GM12875 (cell line): ENCODE data around the gene TNFRSF14.

Experiments
- H3K4me3 ChIP-seq: one replicate; pipeline ENCODE4 v1.5.1; 2011; ENCODE audit warnings: low read depth, low read length, control low read depth
- TF ChIP-seq, protein P1 (sequence below): IDR thresholded peaks from 2 replicates; pipeline ENCODE4 v1.5.1; 2011; ENCODE audit warnings: low read depth, mild to moderate bottlenecking, control low read depth, inconsistent platforms, low read length, moderate library complexity, borderline replicate concordance; ENCODE audit not compliant: insufficient read depth

Gene TNFRSF14

GRCh38 chr1:2510366-2511155 is 45.6 kb upstream of the TNFRSF14 start:
- TF ChIP-seq, protein P1, sequence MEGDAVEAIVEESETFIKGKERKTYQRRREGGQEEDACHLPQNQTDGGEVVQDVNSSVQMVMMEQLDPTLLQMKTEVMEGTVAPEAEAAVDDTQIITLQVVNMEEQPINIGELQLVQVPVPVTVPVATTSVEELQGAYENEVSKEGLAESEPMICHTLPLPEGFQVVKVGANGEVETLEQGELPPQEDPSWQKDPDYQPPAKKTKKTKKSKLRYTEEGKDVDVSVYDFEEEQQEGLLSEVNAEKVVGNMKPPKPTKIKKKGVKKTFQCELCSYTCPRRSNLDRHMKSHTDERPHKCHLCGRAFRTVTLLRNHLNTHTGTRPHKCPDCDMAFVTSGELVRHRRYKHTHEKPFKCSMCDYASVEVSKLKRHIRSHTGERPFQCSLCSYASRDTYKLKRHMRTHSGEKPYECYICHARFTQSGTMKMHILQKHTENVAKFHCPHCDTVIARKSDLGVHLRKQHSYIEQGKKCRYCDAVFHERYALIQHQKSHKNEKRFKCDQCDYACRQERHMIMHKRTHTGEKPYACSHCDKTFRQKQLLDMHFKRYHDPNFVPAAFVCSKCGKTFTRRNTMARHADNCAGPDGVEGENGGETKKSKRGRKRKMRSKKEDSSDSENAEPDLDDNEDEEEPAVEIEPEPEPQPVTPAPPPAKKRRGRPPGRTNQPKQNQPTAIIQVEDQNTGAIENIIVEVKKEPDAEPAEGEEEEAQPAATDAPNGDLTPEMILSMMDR: no peak
- H3K4me3 ChIP-seq: no peak overlapping the region

GRCh38 chr1:2512862-2513421 is 43.2 kb upstream of the TNFRSF14 start:
- TF ChIP-seq, protein P1: no peak

DNA sequence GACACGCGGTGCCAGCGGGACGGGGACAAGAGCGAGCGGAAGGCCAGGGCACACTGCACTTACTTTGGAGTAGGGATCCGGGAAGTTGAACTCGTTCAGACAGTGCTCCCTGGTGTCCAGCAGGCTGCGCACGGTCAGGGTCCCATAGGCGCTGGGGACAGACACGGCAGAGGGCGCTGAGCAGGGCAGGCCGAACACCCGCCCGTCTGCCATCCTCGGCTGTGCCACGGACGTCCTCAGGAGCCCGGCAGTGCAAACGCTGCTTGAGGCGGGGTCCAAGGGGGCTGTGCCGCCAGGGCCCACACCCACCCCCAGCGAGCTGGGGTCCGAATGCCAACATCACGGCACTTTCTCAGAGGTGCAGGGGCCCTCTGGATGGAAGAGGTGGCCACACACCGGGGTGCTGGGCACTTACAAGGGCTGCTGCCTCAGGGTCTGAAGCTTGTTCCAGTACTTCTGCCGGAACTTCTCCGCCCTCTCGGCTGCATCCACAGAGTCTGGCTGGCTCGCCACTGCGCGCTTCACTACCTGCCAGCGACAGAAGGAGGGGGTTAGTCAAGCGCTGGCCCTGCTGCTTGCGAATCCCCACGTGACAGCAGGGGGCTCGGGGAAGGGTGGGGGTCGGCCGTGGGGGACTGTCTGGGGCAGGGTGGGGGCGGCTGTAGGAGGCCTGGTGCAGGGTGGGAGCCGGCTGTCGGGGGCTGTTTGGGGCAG is 42.1 kb upstream of the TNFRSF14 start:
- TF ChIP-seq, protein P1: no peak

More at GRCh38 chr1:2512862-2513421, 43.2 kb upstream of the TNFRSF14 start:
- H3K4me3 ChIP-seq: no peak overlapping the region

DNA sequence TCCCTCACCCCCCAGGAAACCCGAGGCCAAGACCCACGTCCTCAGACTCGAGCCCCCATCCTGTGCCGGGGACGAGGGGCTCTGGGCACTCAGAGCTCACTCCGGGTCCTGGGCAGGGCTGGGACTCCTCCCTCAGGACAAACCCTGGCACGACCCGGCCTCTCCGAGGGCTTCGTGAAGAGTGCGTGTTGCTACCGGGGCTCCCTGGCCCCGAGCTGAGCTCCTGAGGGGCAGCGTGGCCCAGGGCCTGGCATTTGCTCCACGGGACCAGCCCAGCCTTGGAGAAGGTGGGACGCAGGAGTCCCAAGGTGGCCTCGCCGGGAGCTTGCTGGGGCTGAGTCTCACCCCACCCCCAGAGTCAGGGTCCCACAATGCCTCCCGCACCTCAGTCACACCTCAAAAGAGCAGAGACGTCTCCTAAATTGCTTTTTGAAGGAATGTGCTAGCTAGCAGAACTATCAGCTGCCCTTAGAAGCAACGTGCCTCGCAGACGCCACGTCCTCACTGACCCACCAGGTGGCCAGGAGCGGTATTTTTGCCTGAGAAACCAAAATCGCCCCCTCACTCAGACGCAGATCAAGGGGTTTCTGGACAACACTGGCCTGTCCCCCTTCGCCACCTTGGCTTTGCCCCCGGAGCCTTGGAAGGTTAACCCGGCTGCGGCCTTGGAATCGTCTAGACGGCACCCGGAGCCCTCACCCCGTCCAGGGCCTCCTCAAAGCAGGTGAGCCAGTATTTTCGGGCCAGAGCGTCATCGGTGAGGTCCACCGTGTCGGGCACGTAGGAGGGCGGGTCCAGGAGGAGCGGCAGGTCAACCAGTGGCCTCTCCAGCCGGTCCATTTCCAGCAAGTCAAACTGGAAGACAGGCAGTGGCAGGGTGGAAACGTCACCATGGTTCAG is 41.1 kb upstream of the TNFRSF14 start:
- no peak overlapping the region for H3K4me3 ChIP-seq
- TF ChIP-seq, protein P1: 0 out of 2 replicates have a peak, but pooled peaks have one; percentile 12

More for the DNA sequence above, 42.1 kb upstream of the TNFRSF14 start:
- H3K4me3 ChIP-seq: no peak overlapping the region

- TF ChIP-seq, protein P1: no peak
- no peak overlapping the region for H3K4me3 ChIP-seq
These were observed 40.4 kb upstream of the TNFRSF14 start for GRCh38 chr1:2515763-2516080.

DNA sequence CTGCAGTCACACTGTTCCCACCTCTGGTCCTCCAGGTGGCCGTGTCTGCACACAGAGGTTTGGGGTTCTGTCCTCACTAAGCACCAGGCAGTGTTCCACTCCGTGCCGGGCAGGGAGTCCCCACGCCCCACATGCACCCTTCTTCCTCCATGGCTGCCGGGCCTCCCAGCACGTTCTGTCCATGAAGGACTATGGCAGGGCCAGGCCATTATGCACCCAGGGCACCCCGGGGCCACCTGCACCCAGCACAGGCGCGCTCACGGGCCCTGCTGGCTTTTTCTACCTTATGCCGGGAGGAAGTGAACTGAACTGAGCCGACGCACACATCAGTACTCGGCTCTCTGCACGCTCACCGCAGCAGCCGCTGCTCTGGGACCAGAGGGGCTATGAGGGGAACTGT is 40.0 kb upstream of the TNFRSF14 start:
- TF ChIP-seq, protein P1: no peak
- no peak overlapping the region for H3K4me3 ChIP-seq
